Measurements from ENCODE around the gene COQ8B.
A peak's percentile ranks its signal among the peaks of the same experiment; 100 is the strongest.

The COQ8B gene

DNA sequence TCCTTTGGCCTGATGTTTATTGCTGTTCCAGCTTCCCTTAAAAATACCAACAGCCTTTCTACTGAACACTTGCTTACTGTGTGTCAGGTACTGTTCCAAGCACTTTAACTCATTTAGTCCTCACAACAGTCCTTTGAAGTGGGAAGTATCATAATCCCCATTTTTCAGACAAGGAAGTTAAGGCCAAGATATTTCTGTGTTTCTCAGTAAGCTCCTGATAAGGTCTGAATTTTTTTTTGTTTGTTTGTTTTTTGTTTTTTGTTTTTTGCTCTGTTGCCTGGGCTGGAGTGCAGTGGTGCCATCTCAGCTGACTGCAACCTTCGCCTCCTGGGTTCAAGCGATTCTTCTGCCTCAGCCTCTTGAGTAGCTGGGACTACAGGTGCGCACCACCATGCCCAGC lies 41.8 kb upstream of the COQ8B start:
- CTCF ChIA-PET, result no interaction called here

GRCh38 chr19:40756502-40757110 lies 39.9 kb upstream of the COQ8B start:
- POLR2A ChIA-PET (ENCODE audit: low non-redundant PET), result interaction anchor here (1.0 kb wide), 1 partner anchor 13 kb away, joined by 3 read pairs; no protein-coding TSS in a partner anchor
- H3K27ac ChIP-seq, result peak overlapping the region; percentile 61
- CTCF ChIA-PET, result no interaction called here
- DNase-seq (ENCODE audit: low spot score), result peak; percentile 48
- no peak for TF ChIP-seq CTCF (conservative IDR thresholded peaks at IDR 0.05; ENCODE audit: low read depth)

More for the DNA sequence above, 41.8 kb upstream of the COQ8B start:
- DNase-seq (ENCODE audit: low spot score), result no peak
- H3K27ac ChIP-seq, result 0 out of 2 replicates have a peak overlapping the region, but pooled peaks have one; percentile 32
- no peak for TF ChIP-seq CTCF (conservative IDR thresholded peaks at IDR 0.05; ENCODE audit: low read depth)
- POLR2A ChIA-PET (ENCODE audit: low non-redundant PET), result no interaction called here

GRCh38 chr19:40755791-40756190 lies 39.1 kb upstream of the COQ8B start:
- POLR2A ChIA-PET (ENCODE audit: low non-redundant PET), result interaction anchor here (1.0 kb wide), 1 partner anchor 12 kb away, joined by 3 read pairs; no protein-coding TSS in a partner anchor
- H3K27ac ChIP-seq, result peak overlapping the region; percentile 61
- no peak for DNase-seq (ENCODE audit: low spot score)
- no peak for TF ChIP-seq CTCF (conservative IDR thresholded peaks at IDR 0.05; ENCODE audit: low read depth)
- CTCF ChIA-PET, result interaction anchor here (0.6 to 1.2 kb wide), 2 partner anchors 16 to 104 kb away, joined by 3 to 7 read pairs; no protein-coding TSS in a partner anchor

DNA sequence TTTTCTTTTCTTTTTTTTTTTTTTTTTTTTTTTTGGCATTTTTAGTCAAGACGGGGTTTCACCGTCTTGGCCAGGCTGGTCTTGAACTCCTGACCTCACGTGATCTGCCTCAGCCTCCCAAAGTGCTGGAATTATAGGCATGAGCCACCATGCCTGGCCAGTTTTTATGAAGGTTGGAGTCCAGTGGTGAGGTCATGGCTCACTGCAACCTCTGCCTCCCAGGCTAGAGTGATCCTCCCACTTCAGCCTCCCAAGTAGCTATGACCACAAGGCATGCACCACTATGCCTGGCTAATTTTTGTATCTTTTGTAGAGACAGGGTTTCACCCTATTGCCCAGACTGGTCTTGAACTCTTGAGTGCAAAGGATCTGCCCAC lies 38.5 kb upstream of the COQ8B start:
- no peak for DNase-seq (ENCODE audit: low spot score)
- ChIA-PET POLR2A (ENCODE audit: low non-redundant PET) (no interaction called here), CTCF (interaction anchor here (1.2 kb wide), 1 partner anchor 16 kb away, joined by 7 read pairs; no protein-coding TSS in a partner anchor)
- H3K27ac ChIP-seq, result peak overlapping the region; percentile 61
- no peak for TF ChIP-seq CTCF (conservative IDR thresholded peaks at IDR 0.05; ENCODE audit: low read depth)

DNA sequence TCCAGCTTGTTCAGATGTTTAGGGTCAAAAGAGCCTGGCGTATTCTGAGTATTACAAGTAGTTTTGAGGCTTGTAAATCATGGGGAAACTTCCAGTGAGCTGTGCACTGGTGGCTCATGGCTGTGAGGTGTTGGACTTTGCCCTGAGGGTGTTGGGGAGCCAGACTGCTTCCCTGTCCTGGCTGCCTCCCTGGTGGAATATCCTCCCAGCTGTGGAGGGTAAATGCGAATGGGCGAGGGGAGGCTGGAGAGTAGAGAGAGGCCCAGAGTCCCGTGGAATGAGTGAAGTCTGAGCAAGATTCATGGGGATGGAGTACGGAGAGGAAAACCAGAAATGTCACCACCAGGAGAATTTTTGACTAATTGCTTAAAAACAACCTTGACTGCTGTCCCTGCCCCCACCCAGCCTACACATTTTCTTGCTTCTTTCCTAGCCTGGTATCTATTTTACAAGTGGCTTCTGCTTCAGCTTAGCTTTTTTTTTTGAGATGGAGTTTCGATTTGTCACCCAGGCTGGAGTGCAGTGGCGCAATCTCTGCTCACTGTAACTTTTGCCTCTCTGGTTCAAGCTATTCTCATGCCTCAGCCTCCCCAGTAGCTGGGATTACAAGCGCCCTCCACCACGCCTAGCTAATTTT lies 38.0 kb upstream of the COQ8B start:
- DNase-seq (ENCODE audit: low spot score), result no peak
- peak overlapping the region; percentile 61 for H3K27ac ChIP-seq
- ChIA-PET POLR2A (ENCODE audit: low non-redundant PET) (no interaction called here), CTCF (interaction anchor here (1.2 kb wide), 1 partner anchor 15 kb away, joined by 7 read pairs; no protein-coding TSS in a partner anchor)
- TF ChIP-seq CTCF (conservative IDR thresholded peaks at IDR 0.05; ENCODE audit: low read depth), result no peak

- ChIA-PET CTCF (interaction anchor here (0.6 kb wide), 1 partner anchor 31 kb away, joined by 3 read pairs; no protein-coding TSS in a partner anchor), POLR2A (ENCODE audit: low non-redundant PET) (interaction anchor here (0.7 kb wide), 2 partner anchors 35 to 392 kb away, joined by 3 to 4 read pairs; no protein-coding TSS in a partner anchor)
- no peak for DNase-seq (ENCODE audit: low spot score)
- TF ChIP-seq CTCF (conservative IDR thresholded peaks at IDR 0.05; ENCODE audit: low read depth), result no peak
- H3K27ac ChIP-seq, result peak overlapping the region; percentile 95
These were observed 35.6 kb upstream of the COQ8B start for GRCh38 chr19:40752257-40752781.

Measured in RWPE1 (cell line).